IPS-20b (cell line): ENCODE data around the gene PF4V1.

ENCODE experiments used
- H3K27ac ChIP-seq: one replicate; pipeline ENCODE4 v1.5.1; 2013; ENCODE audit warnings: low read length
- H3K27me3 ChIP-seq: 2 replicates; pipeline ENCODE4 v1.6.1; 2013; ENCODE audit warnings: mild to moderate bottlenecking, low read length, inconsistent platforms; ENCODE audit not compliant: insufficient read depth
- H3K36me3 ChIP-seq: 2 replicates; pipeline ENCODE4 v1.6.1; 2013; ENCODE audit warnings: low read depth, mild to moderate bottlenecking, inconsistent platforms, low read length, moderate library complexity; ENCODE audit not compliant: insufficient read depth
- H3K4me1 ChIP-seq: 2 replicates; pipeline ENCODE4 v1.6.1; 2013; ENCODE audit warnings: mild to moderate bottlenecking, control low read depth, inconsistent platforms, low read length, moderate library complexity; ENCODE audit not compliant: insufficient read depth
- H3K4me3 ChIP-seq: 2 replicates; pipeline ENCODE4 v1.5.1; 2013; ENCODE audit warnings: mild to moderate bottlenecking, low read length, inconsistent platforms
- H3K9ac ChIP-seq: 2 replicates; pipeline ENCODE4 v1.6.1; 2013; ENCODE audit warnings: low read depth, mild to moderate bottlenecking, inconsistent platforms, low read length, moderate library complexity
- H3K9me3 ChIP-seq: 2 replicates; pipeline ENCODE4 v1.6.1; 2013; ENCODE audit warnings: mild to moderate bottlenecking, low read depth, low read length, inconsistent platforms; ENCODE audit not compliant: insufficient read depth

PF4V1 gene

DNA sequence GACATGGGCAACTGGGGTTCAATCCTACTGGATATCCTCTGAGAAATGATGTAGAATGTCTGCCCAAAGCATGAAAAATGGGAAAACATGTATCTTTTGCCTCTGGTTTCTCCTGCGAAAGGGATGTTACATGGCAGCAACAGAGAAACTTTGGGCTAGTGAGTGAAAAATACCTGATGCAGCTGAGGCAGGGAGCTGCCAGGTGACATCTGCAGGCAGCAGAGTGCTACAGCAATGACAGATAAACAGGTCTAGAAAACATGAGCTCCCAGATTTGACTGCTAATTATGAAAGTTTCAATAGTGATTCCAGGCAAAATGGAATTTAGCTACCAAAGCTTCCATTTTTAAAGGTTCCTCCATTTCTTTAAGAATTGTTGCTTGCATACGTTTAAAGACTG is 11.3 kb downstream of the PF4V1 start:
- Histone ChIP-seq H3K4me3 (no peak overlapping the region), H3K36me3 (no peaks in the 10 kb centered on the region), H3K9ac (no peak overlapping the region), H3K4me1 (peaks cover 2% of the 10 kb centered on the region; the same call in 1 of the 2 replicates), H3K27ac (no peak overlapping the region), H3K9me3 (no peaks in the 10 kb centered on the region), H3K27me3 (peaks cover 17% of the 10 kb centered on the region)

DNA sequence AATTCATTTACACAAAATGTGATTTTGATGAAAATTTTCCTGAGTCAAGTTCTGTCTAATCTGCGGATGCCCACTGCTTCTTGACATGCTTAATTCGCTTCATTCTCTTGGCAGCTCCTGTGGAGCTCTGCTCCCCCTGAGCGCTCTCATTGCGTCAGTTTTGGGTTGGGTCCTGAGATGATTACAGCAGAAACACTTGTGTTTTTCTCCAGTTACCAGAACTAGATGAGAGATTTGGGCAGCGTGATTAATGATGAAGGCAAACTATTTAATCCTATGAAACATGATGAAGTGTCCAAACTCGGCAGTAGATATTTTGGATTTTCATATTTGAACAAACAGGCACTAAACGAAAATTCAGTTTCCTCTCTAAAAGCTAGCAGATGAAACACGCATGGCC is 11.9 kb downstream of the PF4V1 start:
- Histone ChIP-seq H3K9ac (no peak overlapping the region), H3K4me1 (peaks cover 5% of the 10 kb centered on the region), H3K9me3 (no peaks in the 10 kb centered on the region), H3K27ac (no peak overlapping the region), H3K4me3 (no peak overlapping the region), H3K27me3 (peaks cover 23% of the 10 kb centered on the region), H3K36me3 (no peaks in the 10 kb centered on the region)

DNA sequence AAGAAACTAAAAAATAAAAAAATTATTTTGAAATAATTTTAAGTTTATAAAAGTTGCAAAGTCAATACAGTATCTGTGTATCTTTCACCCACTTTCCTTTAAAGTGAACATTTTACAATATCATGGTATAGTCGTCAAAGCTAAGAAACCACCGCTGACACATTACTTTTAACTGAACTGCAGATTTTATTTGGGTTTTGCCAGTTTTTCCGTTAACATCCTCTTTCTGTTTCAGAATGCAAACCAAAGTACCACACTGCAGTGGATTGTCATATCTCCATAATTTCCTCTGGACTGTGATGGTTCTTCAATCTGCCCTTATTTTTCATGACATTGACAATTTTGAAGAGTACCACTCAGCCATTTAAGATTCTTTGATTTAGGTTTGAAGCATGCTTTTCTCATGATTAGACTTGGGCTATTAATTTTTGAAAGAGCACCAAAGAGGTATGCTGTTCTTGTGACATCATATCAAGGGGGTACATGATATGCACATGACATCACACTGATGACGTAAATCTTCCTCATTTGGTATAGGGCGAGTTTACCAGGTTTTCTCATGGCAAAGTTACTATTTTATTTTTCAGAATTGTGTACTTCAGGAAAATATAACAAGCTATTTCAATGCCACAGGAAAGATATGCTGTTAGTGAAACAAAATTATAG is 12.5 kb downstream of the PF4V1 start:
- Histone ChIP-seq H3K4me3 (no peak overlapping the region), H3K9ac (no peak overlapping the region), H3K27ac (no peak overlapping the region), H3K36me3 (no peaks in the 10 kb centered on the region), H3K27me3 (peaks cover 29% of the 10 kb centered on the region), H3K9me3 (no peaks in the 10 kb centered on the region), H3K4me1 (peaks cover 8% of the 10 kb centered on the region)

DNA sequence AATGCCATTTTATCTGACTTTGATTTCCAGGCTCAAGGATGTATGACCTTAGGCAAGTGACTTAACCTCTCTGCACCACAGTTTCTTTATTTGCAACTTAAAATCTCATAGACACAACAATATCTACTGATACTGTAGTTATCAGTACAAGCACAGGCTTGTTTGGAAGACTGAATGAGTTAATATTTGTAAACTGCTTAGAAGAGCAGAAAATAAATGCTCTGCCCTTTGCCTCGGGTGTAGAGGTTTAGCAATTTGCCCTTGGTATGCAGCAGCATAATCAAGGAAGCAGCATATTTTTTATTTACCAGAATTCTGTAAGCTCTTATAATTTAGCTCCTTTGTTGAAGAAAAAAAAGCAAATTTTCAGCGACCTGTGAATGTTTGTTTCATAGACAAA is 13.2 kb downstream of the PF4V1 start:
- no peak overlapping the region for H3K4me3 ChIP-seq
- no peaks in the 10 kb centered on the region for H3K9me3 ChIP-seq
- no peaks in the 10 kb centered on the region for H3K36me3 ChIP-seq
- H3K27me3 ChIP-seq, result peaks cover 33% of the 10 kb centered on the region
- no peak overlapping the region for H3K9ac ChIP-seq
- H3K4me1 ChIP-seq, result peaks cover 8% of the 10 kb centered on the region
- H3K27ac ChIP-seq, result no peak overlapping the region

DNA sequence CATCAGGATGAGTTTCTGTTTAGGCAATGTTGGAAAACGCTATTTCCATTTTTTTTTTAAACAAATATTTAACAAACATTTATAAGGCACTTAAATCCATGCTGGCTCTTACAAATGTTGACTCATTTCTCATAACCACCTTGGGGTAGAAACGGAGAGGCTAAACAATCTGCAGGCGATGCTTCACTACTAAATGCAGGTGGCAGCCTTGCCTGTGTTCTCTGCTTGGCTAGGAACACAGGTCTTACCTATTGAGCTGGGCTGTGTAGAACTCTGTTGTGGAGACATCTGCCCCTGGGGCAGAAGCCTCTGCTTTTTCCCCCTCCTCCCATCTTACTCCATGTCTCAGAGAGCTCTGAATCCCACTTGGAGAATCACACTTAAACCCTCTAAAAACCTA is 14.7 kb downstream of the PF4V1 start:
- Histone ChIP-seq H3K27ac (no peak overlapping the region), H3K36me3 (no peaks in the 10 kb centered on the region), H3K4me1 (peaks cover 8% of the 10 kb centered on the region), H3K4me3 (no peak overlapping the region), H3K9me3 (no peaks in the 10 kb centered on the region), H3K9ac (no peak overlapping the region), H3K27me3 (peaks cover 33% of the 10 kb centered on the region)

DNA sequence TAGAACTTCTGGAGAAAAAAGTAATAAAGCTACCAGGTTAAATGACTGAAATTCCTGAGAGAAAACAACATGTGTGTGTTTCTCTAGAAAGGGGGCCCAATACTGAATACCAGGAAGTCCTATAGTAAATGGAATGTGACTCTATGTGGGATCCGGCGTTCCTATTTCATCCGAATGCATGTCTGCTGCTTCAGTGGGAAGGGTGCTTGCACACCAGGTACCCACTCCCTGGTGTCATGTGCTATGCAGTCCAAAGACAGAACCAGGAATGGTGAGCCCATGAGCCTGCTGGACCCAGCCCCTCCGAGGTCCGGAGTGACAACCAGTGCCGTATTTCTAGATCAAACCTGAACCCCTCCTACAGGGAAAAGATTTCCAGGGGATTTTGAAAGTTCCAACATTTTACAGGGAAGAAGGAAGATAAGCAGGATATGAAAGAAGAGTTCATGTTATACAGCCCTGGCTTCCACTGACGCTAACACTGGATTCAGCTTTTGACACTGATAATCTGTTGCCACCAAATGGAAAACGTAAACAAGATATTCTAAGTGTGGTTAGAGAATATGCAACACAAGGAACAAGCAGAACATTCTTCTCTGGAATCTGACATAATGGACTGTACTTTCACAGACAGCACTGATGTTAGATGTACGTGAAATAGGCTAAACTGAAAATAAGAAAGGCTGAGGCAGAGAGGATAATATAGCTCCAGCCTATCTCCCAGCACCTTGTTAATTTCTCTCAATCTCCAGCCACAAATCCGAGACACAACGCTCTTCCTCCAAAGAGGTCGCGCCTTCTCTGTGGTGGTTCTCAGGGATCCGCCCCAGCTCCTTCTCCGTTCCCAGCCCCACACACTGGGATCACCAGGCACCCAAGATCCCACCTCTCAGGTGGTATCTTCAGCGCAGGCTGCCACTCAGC is 15.4 kb downstream of the PF4V1 start:
- no peaks in the 10 kb centered on the region for H3K36me3 ChIP-seq
- H3K27ac ChIP-seq, result no peak overlapping the region
- peaks cover 33% of the 10 kb centered on the region for H3K27me3 ChIP-seq
- peak overlapping the region; percentile 62; the same call in 1 of the 2 replicates for H3K9ac ChIP-seq
- H3K4me1 ChIP-seq, result peaks cover 8% of the 10 kb centered on the region
- no peaks in the 10 kb centered on the region for H3K9me3 ChIP-seq
- H3K4me3 ChIP-seq, result peak overlapping the region; percentile 82

DNA sequence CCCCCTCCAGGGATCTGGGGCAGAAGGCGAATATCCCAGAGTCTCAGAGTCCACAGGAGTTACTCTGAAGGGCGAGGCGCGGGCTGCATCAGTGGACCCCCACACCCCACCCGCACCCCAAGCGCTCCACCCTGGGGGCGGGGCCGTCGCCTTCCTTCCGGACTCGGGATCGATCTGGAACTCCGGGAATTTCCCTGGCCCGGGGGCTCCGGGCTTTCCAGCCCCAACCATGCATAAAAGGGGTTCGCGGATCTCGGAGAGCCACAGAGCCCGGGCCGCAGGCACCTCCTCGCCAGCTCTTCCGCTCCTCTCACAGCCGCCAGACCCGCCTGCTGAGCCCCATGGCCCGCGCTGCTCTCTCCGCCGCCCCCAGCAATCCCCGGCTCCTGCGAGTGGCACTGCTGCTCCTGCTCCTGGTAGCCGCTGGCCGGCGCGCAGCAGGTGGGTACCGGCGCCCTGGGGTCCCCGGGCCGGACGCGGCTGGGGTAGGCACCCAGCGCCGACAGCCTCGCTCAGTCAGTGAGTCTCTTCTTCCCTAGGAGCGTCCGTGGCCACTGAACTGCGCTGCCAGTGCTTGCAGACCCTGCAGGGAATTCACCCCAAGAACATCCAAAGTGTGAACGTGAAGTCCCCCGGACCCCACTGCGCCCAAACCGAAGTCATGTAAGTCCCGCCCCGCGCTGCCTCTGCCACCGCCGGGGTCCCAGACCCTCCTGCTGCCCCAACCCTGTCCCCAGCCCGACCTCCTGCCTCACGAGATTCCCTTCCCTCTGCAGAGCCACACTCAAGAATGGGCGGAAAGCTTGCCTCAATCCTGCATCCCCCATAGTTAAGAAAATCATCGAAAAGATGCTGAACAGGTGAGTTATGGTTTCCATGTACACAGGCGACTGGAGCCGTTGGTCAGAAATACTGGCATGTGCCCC is 16.3 kb downstream of the PF4V1 start, which contains the start of gene CXCL1:
Gene CXCL1 (plus strand): TSS at position 264 of the 926 bp plus-strand sequence. CDS start 78 bp downstream, at position 342.
- Histone ChIP-seq H3K27me3 (peaks cover 33% of the 10 kb centered on the region), H3K9ac (peak within 1 kb of the TSS; percentile 62; the same call in 1 of the 2 replicates)

DNA sequence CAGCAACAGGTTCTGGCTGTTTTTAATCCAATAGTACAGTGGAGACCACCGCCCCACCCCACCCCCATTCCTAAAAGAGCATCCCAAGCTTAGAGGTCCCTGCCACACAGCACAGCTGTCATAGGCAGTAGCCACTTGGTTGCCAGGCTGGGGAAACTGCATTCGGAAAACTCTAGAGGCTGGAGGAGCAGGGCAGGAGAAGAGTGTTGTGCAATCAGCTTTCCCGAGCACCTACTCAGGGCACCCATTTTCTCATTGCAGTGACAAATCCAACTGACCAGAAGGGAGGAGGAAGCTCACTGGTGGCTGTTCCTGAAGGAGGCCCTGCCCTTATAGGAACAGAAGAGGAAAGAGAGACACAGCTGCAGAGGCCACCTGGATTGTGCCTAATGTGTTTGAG is 17.2 kb downstream of the PF4V1 start:
- no peaks in the 10 kb centered on the region for H3K9me3 ChIP-seq
- H3K4me3 ChIP-seq, result peak overlapping the region; percentile 82
- no peaks in the 10 kb centered on the region for H3K36me3 ChIP-seq
- no peak overlapping the region for H3K27ac ChIP-seq
- peaks cover 33% of the 10 kb centered on the region for H3K27me3 ChIP-seq
- no peak overlapping the region for H3K9ac ChIP-seq
- H3K4me1 ChIP-seq, result peaks cover 6% of the 10 kb centered on the region; the same call in 1 of the 2 replicates

More for the DNA sequence above, 16.3 kb downstream of the PF4V1 start, which contains the start of gene CXCL1:
- Histone ChIP-seq H3K36me3 (no peaks in the 10 kb centered on the region), H3K9me3 (no peaks in the 10 kb centered on the region), H3K27ac (no peak within 1 kb of the TSS), H3K4me1 (peaks cover 8% of the 10 kb centered on the region), H3K4me3 (peak within 1 kb of the TSS; percentile 82)

DNA sequence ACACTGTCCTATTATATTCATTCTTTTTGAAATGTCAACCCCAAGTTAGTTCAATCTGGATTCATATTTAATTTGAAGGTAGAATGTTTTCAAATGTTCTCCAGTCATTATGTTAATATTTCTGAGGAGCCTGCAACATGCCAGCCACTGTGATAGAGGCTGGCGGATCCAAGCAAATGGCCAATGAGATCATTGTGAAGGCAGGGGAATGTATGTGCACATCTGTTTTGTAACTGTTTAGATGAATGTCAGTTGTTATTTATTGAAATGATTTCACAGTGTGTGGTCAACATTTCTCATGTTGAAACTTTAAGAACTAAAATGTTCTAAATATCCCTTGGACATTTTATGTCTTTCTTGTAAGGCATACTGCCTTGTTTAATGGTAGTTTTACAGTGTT is 17.7 kb downstream of the PF4V1 start:
- Histone ChIP-seq H3K9ac (no peak overlapping the region), H3K9me3 (no peaks in the 10 kb centered on the region), H3K36me3 (no peaks in the 10 kb centered on the region), H3K4me1 (peaks cover 6% of the 10 kb centered on the region; the same call in 1 of the 2 replicates), H3K27ac (no peak overlapping the region), H3K27me3 (peaks cover 33% of the 10 kb centered on the region), H3K4me3 (no peak overlapping the region)

DNA sequence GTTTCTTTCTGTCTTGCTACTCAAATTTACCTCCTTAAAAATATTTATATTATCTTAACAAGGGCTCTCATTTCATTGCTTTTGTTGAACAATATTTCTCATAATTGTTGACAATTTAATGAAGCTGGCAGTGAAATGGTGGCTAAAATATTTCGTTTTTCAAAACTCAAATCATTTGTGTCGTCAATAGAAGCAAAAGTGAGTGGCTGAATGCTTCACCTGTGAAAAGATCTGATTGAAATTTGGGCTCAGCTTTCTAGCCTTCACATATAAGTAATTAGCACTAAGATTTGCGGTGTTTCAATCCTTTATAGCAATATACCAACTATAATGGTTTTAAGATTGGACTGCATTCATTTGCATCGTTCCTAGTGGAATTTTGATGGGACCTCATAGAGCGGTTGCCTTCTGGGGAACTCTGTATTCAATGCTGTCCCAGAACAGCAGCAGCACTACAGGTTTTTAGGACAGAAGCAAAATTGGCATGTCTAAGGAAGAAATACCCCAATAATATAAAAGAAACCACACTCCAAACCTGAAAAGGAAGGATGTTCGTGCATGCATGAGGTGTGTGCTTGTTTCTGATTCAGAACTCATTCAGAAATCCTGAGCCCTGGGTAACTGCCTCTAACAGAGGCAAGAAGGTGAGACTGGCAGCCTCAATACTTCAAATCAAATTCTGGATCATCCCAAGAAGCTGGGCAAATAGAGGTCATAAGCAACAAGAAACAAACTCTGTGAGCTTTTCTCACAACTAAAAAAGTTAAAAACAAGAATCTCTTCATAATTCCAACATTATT is 18.6 kb downstream of the PF4V1 start:
- Histone ChIP-seq H3K27ac (no peak overlapping the region), H3K4me1 (peaks cover 6% of the 10 kb centered on the region; the same call in 1 of the 2 replicates), H3K4me3 (no peak overlapping the region), H3K9ac (no peak overlapping the region), H3K9me3 (no peaks in the 10 kb centered on the region), H3K27me3 (peaks cover 33% of the 10 kb centered on the region), H3K36me3 (no peaks in the 10 kb centered on the region)
